NCI-H460 (cell line): ENCODE data around the gene SKIC8. TPM values are rescaled to one million over a fixed set of nuclear protein-coding genes. Genes with fewer than 3 reads are reported as not detected.

Experiments
- DNase-seq: peaks from one replicate; pipeline ENCODE4 v3.0.0-alpha.2; 2016; ENCODE audit warnings: low read depth; ENCODE audit errors: extremely low read depth
- total RNA-seq: library from RNA; depleted of rRNA; stranded (reverse); fragments of >200 nt; shearing (Covaris generic); gene quantifications from 2 replicates; pipeline ENCODE4 v1.2.3, GENCODE V29; 2014

The SKIC8 gene
- total RNA-seq, 1 experiment from 2014 or later = 79.6 TPM

GRCh38 chr15:78322724-78323521 is 23.5 kb upstream of the SKIC8 start:
- DNase-seq = no peak

GRCh38 chr15:78322243-78322642 is 22.8 kb upstream of the SKIC8 start:
- no peak for DNase-seq

GRCh38 chr15:78321786-78322185 is 22.4 kb upstream of the SKIC8 start:
- DNase-seq = no peak

- no peak for DNase-seq
Observed at GRCh38 chr15:78321041-78321570, 21.7 kb upstream of the SKIC8 start.

GRCh38 chr15:78320183-78320582 is 20.8 kb upstream of the SKIC8 start:
- no peak for DNase-seq

GRCh38 chr15:78319588-78319987 is 20.2 kb upstream of the SKIC8 start:
- DNase-seq = no peak

GRCh38 chr15:78317145-78317836 is 17.9 kb upstream of the SKIC8 start:
- DNase-seq = no peak

GRCh38 chr15:78316283-78317083 is 17.1 kb upstream of the SKIC8 start:
- DNase-seq = no peak

GRCh38 chr15:78315686-78316282 is 16.4 kb upstream of the SKIC8 start:
- DNase-seq = no peak

- no peak for DNase-seq
Observed at GRCh38 chr15:78314181-78314581, 14.8 kb upstream of the SKIC8 start.

- no peak for DNase-seq
Observed at GRCh38 chr15:78313383-78313782, 14.0 kb upstream of the SKIC8 start.

GRCh38 chr15:78312957-78313356 is 13.5 kb upstream of the SKIC8 start:
- DNase-seq = no peak

- DNase-seq = no peak
Observed at GRCh38 chr15:78312536-78312935, 13.1 kb upstream of the SKIC8 start.

- no peak for DNase-seq
Observed at GRCh38 chr15:78311292-78311691, 11.9 kb upstream of the SKIC8 start.

GRCh38 chr15:78308422-78309032 is 9.1 kb upstream of the SKIC8 start:
- peak; percentile 50 for DNase-seq

GRCh38 chr15:78307976-78308375 is 8.6 kb upstream of the SKIC8 start:
- DNase-seq = no peak

- no peak for DNase-seq
Observed at GRCh38 chr15:78306176-78306774, 6.9 kb upstream of the SKIC8 start.

- no peak for DNase-seq
Observed at GRCh38 chr15:78304216-78305066, 5.0 kb upstream of the SKIC8 start.
